ENCODE results near the gene DDX3X. TPM values are rescaled to one million over a fixed set of nuclear protein-coding genes. Genes with fewer than 3 reads are reported as not detected.
"Not testable (repeated sequence)": the region's sequence is repeated elsewhere in the genome, so short reads cannot be mapped to it uniquely, and the experiment has no call there.

The DDX3X gene
- total and polyA plus RNA-seq, 2 donors (not counting 1 experiment from before 2014, with no cell fraction given), result 130 to 289 TPM

DNA sequence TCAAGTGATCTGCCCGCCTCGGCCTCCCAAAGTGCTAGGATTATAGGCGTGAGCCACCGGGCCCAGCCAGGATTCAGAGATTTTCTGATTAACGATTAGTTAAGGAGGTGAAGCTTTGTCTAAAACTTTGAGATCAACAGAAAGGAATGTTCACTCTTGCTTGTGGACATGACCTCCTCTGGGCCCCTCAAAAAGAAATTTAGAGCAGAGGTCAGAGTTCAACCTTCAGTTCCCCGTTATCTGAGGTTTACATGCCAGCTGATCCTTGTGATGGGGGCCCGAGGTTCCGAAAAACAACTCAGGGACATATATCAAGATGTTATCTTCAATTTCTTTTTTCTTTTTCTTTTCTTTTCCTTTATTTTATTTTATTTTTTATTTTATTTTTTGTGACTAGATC, 54.6 kb downstream of the DDX3X start:
- H3K9ac ChIP-seq (ENCODE audit: low read length), result no peak overlapping the region
- H3K4me1 Mint-ChIP-seq, result peaks cover 3% of the 10 kb centered on the region
- H2AFZ ChIP-seq (ENCODE audit: insufficient read depth, low read depth, low read length, poor library complexity, severe bottlenecking), result no peak overlapping the region
- no peak overlapping the region for H3K27ac Mint-ChIP-seq
- ChIA-PET POLR2A (no interaction called here), CTCF (no interaction called here)
- no peaks in the 10 kb centered on the region for H3K79me2 ChIP-seq (ENCODE audit: control insufficient read depth, insufficient read depth, low read length)
- no peaks in the 10 kb centered on the region for H3K9me3 ChIP-seq (ENCODE audit: control extremely low read depth in 1 of 3, control insufficient read depth in 2 of 3, insufficient read depth in 1 of 3, low read length in 2 of 3)
- no peak overlapping the region for H3K4me3 Mint-ChIP-seq
- no peaks in the 10 kb centered on the region for H3K27me3 ChIP-seq (replicated peaks in 1 of 4; ENCODE audit: control extremely low read depth in 1 of 4, control insufficient read depth in 3 of 4, insufficient read depth in 4 of 4, low read length in 3 of 4)
- no peaks in the 10 kb centered on the region for H3K27me3 Mint-ChIP-seq
- no peak for ATAC-seq (ENCODE audit: low read depth)
- no peak for TF ChIP-seq EZH2 (IDR thresholded peaks at IDR 0.05; ENCODE audit: borderline replicate concordance, insufficient read depth, low read depth, low read length, poor library complexity, severe bottlenecking)
- TF ChIP-seq, protein P1, sequence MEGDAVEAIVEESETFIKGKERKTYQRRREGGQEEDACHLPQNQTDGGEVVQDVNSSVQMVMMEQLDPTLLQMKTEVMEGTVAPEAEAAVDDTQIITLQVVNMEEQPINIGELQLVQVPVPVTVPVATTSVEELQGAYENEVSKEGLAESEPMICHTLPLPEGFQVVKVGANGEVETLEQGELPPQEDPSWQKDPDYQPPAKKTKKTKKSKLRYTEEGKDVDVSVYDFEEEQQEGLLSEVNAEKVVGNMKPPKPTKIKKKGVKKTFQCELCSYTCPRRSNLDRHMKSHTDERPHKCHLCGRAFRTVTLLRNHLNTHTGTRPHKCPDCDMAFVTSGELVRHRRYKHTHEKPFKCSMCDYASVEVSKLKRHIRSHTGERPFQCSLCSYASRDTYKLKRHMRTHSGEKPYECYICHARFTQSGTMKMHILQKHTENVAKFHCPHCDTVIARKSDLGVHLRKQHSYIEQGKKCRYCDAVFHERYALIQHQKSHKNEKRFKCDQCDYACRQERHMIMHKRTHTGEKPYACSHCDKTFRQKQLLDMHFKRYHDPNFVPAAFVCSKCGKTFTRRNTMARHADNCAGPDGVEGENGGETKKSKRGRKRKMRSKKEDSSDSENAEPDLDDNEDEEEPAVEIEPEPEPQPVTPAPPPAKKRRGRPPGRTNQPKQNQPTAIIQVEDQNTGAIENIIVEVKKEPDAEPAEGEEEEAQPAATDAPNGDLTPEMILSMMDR (IDR thresholded peaks at IDR 0.05), result no peak
- no peaks in the 10 kb centered on the region for H3K4me1 ChIP-seq (ENCODE audit: control insufficient read depth in 2 of 2, insufficient read depth in 2 of 2, low read length in 2 of 2)
- no peak for DNase-seq
- no peaks in the 10 kb centered on the region for H3K36me3 ChIP-seq (replicated peaks in 1 of 2; ENCODE audit: control extremely low read depth in 1 of 2, control insufficient read depth in 1 of 2, extremely low read depth in 1 of 2, insufficient read depth in 2 of 2, low read length in 1 of 2)
- no peak overlapping the region for H3K4me2 ChIP-seq (replicated peaks; ENCODE audit: low read depth, low read length, poor library complexity, severe bottlenecking)
- 100% methylated on average over 3 of the region's 8 CpGs for WGBS (ENCODE audit: insufficient coverage)
- no peaks in the 10 kb centered on the region for H4K20me1 ChIP-seq (ENCODE audit: control insufficient read depth, insufficient read depth, low read length, poor library complexity, severe bottlenecking)
- no peaks in the 10 kb centered on the region for H3K9me3 Mint-ChIP-seq (ENCODE audit: insufficient read depth)
- intact Hi-C loops (cut with micrococcal nuclease), result no loop called here
- no peak overlapping the region for H3K27ac ChIP-seq (ENCODE audit: low read length in 2 of 2)
- no peak overlapping the region for H3K4me3 ChIP-seq (ENCODE audit: control extremely low read depth in 1 of 5, extremely low read depth in 1 of 5, insufficient read depth in 1 of 5, low read depth in 2 of 5, low read length in 4 of 5)

GRCh38 chrX:41389311-41389888, 55.4 kb downstream of the DDX3X start:
- Mint-ChIP-seq H3K4me3 (no peak overlapping the region), H3K9me3 (ENCODE audit: insufficient read depth) (no peaks in the 10 kb centered on the region), H3K27me3 (no peaks in the 10 kb centered on the region), H3K27ac (no peak overlapping the region), H3K4me1 (no peaks in the 10 kb centered on the region)
- Histone ChIP-seq H2AFZ (ENCODE audit: insufficient read depth, low read depth, low read length, poor library complexity, severe bottlenecking) (no peak overlapping the region), H3K27me3 (replicated peaks in 1 of 4; ENCODE audit: control extremely low read depth in 1 of 4, control insufficient read depth in 3 of 4, insufficient read depth in 4 of 4, low read length in 3 of 4) (no peaks in the 10 kb centered on the region), H3K79me2 (ENCODE audit: control insufficient read depth, insufficient read depth, low read length) (no peaks in the 10 kb centered on the region), H3K27ac (ENCODE audit: low read length in 2 of 2) (no peak overlapping the region), H3K9ac (ENCODE audit: low read length) (no peak overlapping the region), H3K4me2 (replicated peaks; ENCODE audit: low read depth, low read length, poor library complexity, severe bottlenecking) (no peak overlapping the region), H3K4me1 (ENCODE audit: control insufficient read depth in 2 of 2, insufficient read depth in 2 of 2, low read length in 2 of 2) (no peaks in the 10 kb centered on the region), H3K36me3 (replicated peaks in 1 of 2; ENCODE audit: control extremely low read depth in 1 of 2, control insufficient read depth in 1 of 2, extremely low read depth in 1 of 2, insufficient read depth in 2 of 2, low read length in 1 of 2) (no peaks in the 10 kb centered on the region), H3K9me3 (ENCODE audit: control extremely low read depth in 1 of 3, control insufficient read depth in 2 of 3, insufficient read depth in 1 of 3, low read length in 2 of 3) (no peaks in the 10 kb centered on the region), H3K4me3 (ENCODE audit: control extremely low read depth in 1 of 5, extremely low read depth in 1 of 5, insufficient read depth in 1 of 5, low read depth in 2 of 5, low read length in 4 of 5) (no peak overlapping the region), H4K20me1 (ENCODE audit: control insufficient read depth, insufficient read depth, low read length, poor library complexity, severe bottlenecking) (no peaks in the 10 kb centered on the region)
- WGBS (ENCODE audit: insufficient coverage), result 83% methylated on average over 3 of the region's 6 CpGs
- intact Hi-C loops (cut with micrococcal nuclease), result no loop called here
- TF ChIP-seq EZH2 (IDR thresholded peaks at IDR 0.05; ENCODE audit: borderline replicate concordance, insufficient read depth, low read depth, low read length, poor library complexity, severe bottlenecking), result no peak
- TF ChIP-seq, protein P1 (IDR thresholded peaks at IDR 0.05), result no peak
- CTCF ChIA-PET, result no interaction called here
- no peak for DNase-seq
- POLR2A ChIA-PET, result no interaction called here
- ATAC-seq (ENCODE audit: low read depth), result no peak

DNA sequence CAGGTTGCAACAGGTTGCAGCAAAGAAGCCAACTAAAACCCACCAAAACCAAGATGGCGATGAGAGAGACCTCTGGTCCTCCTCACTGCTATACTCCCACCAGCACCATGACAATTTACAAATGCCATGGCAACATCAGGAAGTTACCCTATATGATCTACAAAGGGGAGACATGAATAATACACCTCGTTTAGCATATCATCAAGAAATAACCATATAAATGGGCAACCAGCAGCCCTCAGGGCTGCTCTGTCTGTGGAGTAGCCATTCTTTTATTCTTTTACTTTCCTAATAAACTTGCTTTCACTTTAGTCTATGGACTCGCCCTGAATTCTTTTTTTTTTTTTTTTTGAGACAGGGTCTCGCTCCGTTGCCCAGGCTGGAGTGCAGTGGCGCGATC, 56.6 kb downstream of the DDX3X start:
- no CpG with 5 or more reads among the region's 7 CpGs for WGBS (ENCODE audit: insufficient coverage)
- intact Hi-C loops (cut with micrococcal nuclease); H3K9ac ChIP-seq (ENCODE audit: low read length); H3K4me1 Mint-ChIP-seq; H3K4me1 ChIP-seq (ENCODE audit: control insufficient read depth in 2 of 2, insufficient read depth in 2 of 2, low read length in 2 of 2); H4K20me1 ChIP-seq (ENCODE audit: control insufficient read depth, insufficient read depth, low read length, poor library complexity, severe bottlenecking); H3K9me3 Mint-ChIP-seq (ENCODE audit: insufficient read depth); H2AFZ ChIP-seq (ENCODE audit: insufficient read depth, low read depth, low read length, poor library complexity, severe bottlenecking); H3K36me3 ChIP-seq (replicated peaks in 1 of 2; ENCODE audit: control extremely low read depth in 1 of 2, control insufficient read depth in 1 of 2, extremely low read depth in 1 of 2, insufficient read depth in 2 of 2, low read length in 1 of 2); H3K9me3 ChIP-seq (ENCODE audit: control extremely low read depth in 1 of 3, control insufficient read depth in 2 of 3, insufficient read depth in 1 of 3, low read length in 2 of 3); CTCF ChIA-PET; POLR2A ChIA-PET; H3K27ac ChIP-seq (ENCODE audit: low read length in 2 of 2); ATAC-seq (ENCODE audit: low read depth); H3K4me2 ChIP-seq (replicated peaks; ENCODE audit: low read depth, low read length, poor library complexity, severe bottlenecking); H3K27ac Mint-ChIP-seq; H3K4me3 ChIP-seq (ENCODE audit: control extremely low read depth in 1 of 5, extremely low read depth in 1 of 5, insufficient read depth in 1 of 5, low read depth in 2 of 5, low read length in 4 of 5); H3K27me3 ChIP-seq (replicated peaks in 1 of 4; ENCODE audit: control extremely low read depth in 1 of 4, control insufficient read depth in 3 of 4, insufficient read depth in 4 of 4, low read length in 3 of 4); H3K27me3 Mint-ChIP-seq; H3K4me3 Mint-ChIP-seq; DNase-seq; H3K79me2 ChIP-seq (ENCODE audit: control insufficient read depth, insufficient read depth, low read length): not testable (repeated sequence)
